Natural killer cell (primary cell): Measurements from ENCODE around the gene SLC6A7. TPM values are rescaled to one million over a fixed set of nuclear protein-coding genes. Genes with fewer than 3 reads are reported as not detected.

ENCODE experiments used
- ATAC-seq, 3 donors: fragments of 150-1000 bp in 2 of 3; fragments of 200-7000 bp in 1 of 3; cut with Tn5 transposase; 1 replicate in 1 of 3; 2 replicates in 2 of 3; pipeline ENCODE4 v1.10.0; 2021; ENCODE audit warnings: mild to moderate bottlenecking in 2 of 3, moderate library complexity in 2 of 3
- DNase-seq, 2 donors: peaks; one replicate each; pipeline versions ENCODE4 v3.0.0 to v3.0.0-alpha.2; 2013 to 2021; ENCODE audit warnings: mixed read lengths in 1 of 2
- H3K27ac ChIP-seq: one replicate; pipeline ENCODE4 v1.5.1; 2013; ENCODE audit warnings: mild to moderate bottlenecking, low read length
- H3K27me3 ChIP-seq: one replicate; pipeline ENCODE4 v1.6.1; 2013; ENCODE audit warnings: low read length; ENCODE audit not compliant: control insufficient read depth, insufficient read depth
- H3K36me3 ChIP-seq: one replicate; pipeline ENCODE4 v1.6.1; 2013; ENCODE audit warnings: low read length; ENCODE audit not compliant: control insufficient read depth, insufficient read depth
- H3K4me1 ChIP-seq: one replicate; pipeline ENCODE4 v1.6.1; 2013; ENCODE audit warnings: low read length; ENCODE audit not compliant: control insufficient read depth, insufficient read depth
- H3K4me3 ChIP-seq: one replicate; pipeline ENCODE4 v1.5.1; 2013; ENCODE audit warnings: low read length
- H3K9me3 ChIP-seq: one replicate; pipeline ENCODE4 v1.6.1; 2013; ENCODE audit warnings: low read length; ENCODE audit not compliant: control insufficient read depth, insufficient read depth
- H3K27ac Mint-ChIP-seq, 2 donors: one replicate each; pipeline ENCODE4 v1.8.0; 2022; ENCODE audit warnings: mild to moderate bottlenecking in 2 of 2, mixed read lengths in 2 of 2, moderate library complexity in 1 of 2
- H3K27me3 Mint-ChIP-seq, 2 donors: one replicate each; pipeline ENCODE4 v1.8.0; 2022; ENCODE audit warnings: low read depth in 2 of 2, mixed read lengths in 2 of 2
- H3K36me3 Mint-ChIP-seq: one replicate; pipeline ENCODE4 v1.8.0; 2022; ENCODE audit warnings: mixed read lengths
- H3K4me1 Mint-ChIP-seq, 2 donors: one replicate each; pipeline ENCODE4 v1.8.0; 2022; ENCODE audit warnings: mixed read lengths in 2 of 2
- H3K4me3 Mint-ChIP-seq: one replicate; pipeline ENCODE4 v1.8.0; 2022; ENCODE audit warnings: mild to moderate bottlenecking, moderate library complexity, mixed read lengths
- H3K9me3 Mint-ChIP-seq, 2 donors: one replicate each; pipeline ENCODE4 v1.8.0; 2022; ENCODE audit warnings: mixed read lengths in 2 of 2
- CTCF ChIP-seq: fragments of 200-600 bp; IDR thresholded peaks from one replicate; pipeline ENCODE4 v1.8.0; 2022; ENCODE audit warnings: antibody characterized with exemption
- WGBS: methylation state at CpG from one replicate; pipeline ENCODE4 v1.1.7; 2013; ENCODE audit warnings: missing lambda C conversion rate; ENCODE audit not compliant: insufficient coverage; 5-methylcytosine and 5-hydroxymethylcytosine counted together
- intact Hi-C: fragments of 100-400 bp; cut with micrococcal nuclease; formaldehyde crosslinking; loops from one replicate; pipeline ENCODE4 v1.14.2; 2022
- total RNA-seq, 4 donors: library from RNA; stranded (reverse); fragments of 120-200 nt in 1 of 4; gene quantifications; one replicate each; pipeline versions ENCODE4 v1.2.3 to v1.2.4, GENCODE V29; 2013 to 2022

SLC6A7 gene
- total RNA-seq, 3 donors from 2014 or later (not counting 1 experiment from before 2014, with no cell fraction given) = not detected

DNA sequence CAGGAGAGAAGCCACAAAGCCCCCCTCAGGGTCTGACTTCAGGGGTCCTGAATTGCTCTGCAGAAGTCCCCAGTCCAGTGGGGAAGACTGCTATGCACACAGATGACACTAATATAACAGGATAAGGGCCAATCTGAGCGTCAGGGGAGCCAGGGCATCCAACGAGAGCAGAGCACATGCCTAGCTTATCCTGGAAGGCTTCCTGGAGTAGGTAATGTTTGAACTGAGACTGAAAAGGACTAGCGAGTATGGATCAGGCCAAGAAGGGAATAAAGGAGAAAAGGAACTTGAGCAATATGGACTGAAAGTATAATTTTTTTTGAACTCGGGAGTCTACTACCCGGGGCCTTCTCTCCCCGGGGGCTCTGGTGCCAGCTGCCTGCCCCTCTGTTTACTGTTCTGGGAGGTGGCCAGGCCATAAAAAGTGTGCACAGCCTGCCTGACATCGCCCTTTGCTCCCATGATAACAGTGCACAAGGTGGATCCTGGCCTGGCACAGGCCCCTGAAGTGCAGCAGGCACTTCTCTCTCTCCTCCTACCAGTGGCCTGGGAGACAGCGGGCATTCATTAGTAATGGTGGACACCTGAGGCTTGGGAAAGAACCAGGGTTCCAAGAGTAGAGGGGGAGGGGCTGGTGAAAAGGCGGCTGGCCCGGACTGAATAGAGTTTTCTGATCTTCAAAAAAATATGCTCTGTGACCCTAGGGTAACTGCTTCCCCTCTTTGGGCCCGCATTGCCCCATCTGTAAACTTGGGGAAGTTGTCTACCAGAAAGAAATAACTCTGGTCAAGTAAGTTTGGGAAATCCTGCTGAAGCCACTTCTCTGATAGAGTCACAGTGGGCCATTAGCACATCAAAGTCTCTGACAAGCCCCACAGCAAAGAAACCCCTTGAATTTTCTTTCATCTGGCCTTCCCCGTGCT lies 4.6 kb upstream of the SLC6A7 start:
- H3K4me3 Mint-ChIP-seq = no peak overlapping the region

GRCh38 chr5:150186137-150186536 lies 3.7 kb upstream of the SLC6A7 start:
- Histone ChIP-seq H3K36me3 (no peaks in the 10 kb centered on the region), H3K4me1 (no peaks in the 10 kb centered on the region), H3K4me3 (no peak overlapping the region), H3K27ac (no peak overlapping the region), H3K27me3 (peaks cover 11% of the 10 kb centered on the region), H3K9me3 (no peaks in the 10 kb centered on the region)
- ATAC-seq (no peak), DNase-seq (no peak)
- 84% methylated on average over 8 of the region's 8 CpGs for WGBS
- H3K4me1 Mint-ChIP-seq = no peaks in the 10 kb centered on the region
- no peak overlapping the region for H3K27ac Mint-ChIP-seq
- peaks cover 26 to 28% of the 10 kb centered on the region in 2 donors for H3K27me3 Mint-ChIP-seq
- no peaks in the 10 kb centered on the region for H3K36me3 Mint-ChIP-seq
- no peaks in the 10 kb centered on the region for H3K9me3 Mint-ChIP-seq
- TF ChIP-seq CTCF = no peak
- H3K4me3 Mint-ChIP-seq = no peak overlapping the region
- intact Hi-C loops = no loop called here

More for the DNA sequence above, 4.6 kb upstream of the SLC6A7 start:
- Histone ChIP-seq H3K36me3 (no peaks in the 10 kb centered on the region), H3K9me3 (no peaks in the 10 kb centered on the region), H3K27ac (no peak overlapping the region), H3K27me3 (peaks cover 6% of the 10 kb centered on the region), H3K4me3 (no peak overlapping the region), H3K4me1 (no peaks in the 10 kb centered on the region)
- TF ChIP-seq CTCF = no peak
- Mint-ChIP-seq H3K27ac (no peak overlapping the region), H3K4me1 (no peaks in the 10 kb centered on the region), H3K27me3 (peaks cover 23 to 26% of the 10 kb centered on the region in 2 donors), H3K36me3 (no peaks in the 10 kb centered on the region), H3K9me3 (no peaks in the 10 kb centered on the region)
- 81% methylated on average over 12 of the region's 12 CpGs for WGBS
- no peak for DNase-seq
- no peak for ATAC-seq
- intact Hi-C loops = no loop called here

GRCh38 chr5:150186897-150187296 lies 3.0 kb upstream of the SLC6A7 start:
- ATAC-seq (no peak), DNase-seq (no peak)
- H3K27me3 Mint-ChIP-seq = peaks cover 23 to 31% of the 10 kb centered on the region in 2 donors
- H3K27ac Mint-ChIP-seq = no peak overlapping the region
- Histone ChIP-seq H3K4me3 (no peak overlapping the region), H3K27ac (no peak overlapping the region), H3K9me3 (no peaks in the 10 kb centered on the region), H3K27me3 (peaks cover 11% of the 10 kb centered on the region), H3K36me3 (no peaks in the 10 kb centered on the region), H3K4me1 (no peaks in the 10 kb centered on the region)
- no peaks in the 10 kb centered on the region for H3K9me3 Mint-ChIP-seq
- TF ChIP-seq CTCF = no peak
- intact Hi-C loops = no loop called here
- H3K4me3 Mint-ChIP-seq = no peak overlapping the region
- 80% methylated on average over 4 of the region's 4 CpGs for WGBS
- no peaks in the 10 kb centered on the region for H3K4me1 Mint-ChIP-seq
- no peaks in the 10 kb centered on the region for H3K36me3 Mint-ChIP-seq
